Smooth muscle cell (in vitro differentiated cells): Measurements from ENCODE around the gene WDR41. TPM values are rescaled to one million over a fixed set of nuclear protein-coding genes. Genes with fewer than 3 reads are reported as not detected.

Experiments
- DNase-seq: peaks from one replicate; lab custom pipeline; 2025; ENCODE audit not compliant: unreplicated experiment; lab: John Stamatoyannopoulos, UW
- H2AFZ ChIP-seq: fragments of 200-600 bp; sonication (generic); 2 replicates; pipeline ENCODE4 v1.6.0; 2016; ENCODE audit warnings: antibody characterized with exemption, low read depth, mild to moderate bottlenecking
- H3F3A ChIP-seq: fragments of 200-600 bp; sonication (generic); 2 replicates; pipeline ENCODE4 v1.6.0; 2017; ENCODE audit warnings: antibody characterized with exemption, low read depth
- H3K27ac ChIP-seq: fragments of 200-600 bp; sonication (generic); 2 replicates; pipeline ENCODE4 v1.5.1; 2016; ENCODE audit warnings: low read depth, mild to moderate bottlenecking
- H3K27me3 ChIP-seq: fragments of 200-600 bp; sonication (generic); 2 replicates; pipeline ENCODE4 v1.6.1; 2016; ENCODE audit warnings: low read depth, mild to moderate bottlenecking
- H3K36me3 ChIP-seq: fragments of 200-600 bp; sonication (generic); 2 replicates; pipeline ENCODE4 v1.5.1; 2016; ENCODE audit warnings: low read depth
- H3K4me1 ChIP-seq: fragments of 200-600 bp; sonication (generic); 2 replicates; pipeline ENCODE4 v1.5.1; 2016; ENCODE audit warnings: low read depth
- H3K4me2 ChIP-seq: fragments of 200-600 bp; sonication (generic); 2 replicates; pipeline ENCODE4 v1.6.0; 2016; ENCODE audit warnings: mild to moderate bottlenecking
- H3K4me3 ChIP-seq: fragments of 200-600 bp; sonication (generic); 2 replicates; pipeline ENCODE4 v1.5.1; 2016; ENCODE audit warnings: mild to moderate bottlenecking
- H3K79me2 ChIP-seq: fragments of 200-600 bp; sonication (generic); 2 replicates; pipeline ENCODE4 v1.6.0; 2016; ENCODE audit warnings: low read depth, mild to moderate bottlenecking
- H3K9ac ChIP-seq: fragments of 200-600 bp; sonication (generic); 2 replicates; pipeline ENCODE4 v1.6.0; 2016; ENCODE audit warnings: low read depth
- H3K9me3 ChIP-seq: fragments of 200-600 bp; sonication (generic); replicated peaks from 2 replicates; pipeline ENCODE4 v1.5.1; 2016; ENCODE audit warnings: low read depth
- H4K20me1 ChIP-seq: fragments of 200-600 bp; sonication (generic); 2 replicates; pipeline ENCODE4 v1.6.0; 2016; ENCODE audit warnings: low read depth
- CTCF ChIP-seq: fragments of 200-600 bp; sonication (generic); IDR thresholded peaks from 2 replicates; pipeline ENCODE4 v1.5.1; 2017; ENCODE audit warnings: borderline replicate concordance, mild to moderate bottlenecking, antibody characterized with exemption; ENCODE audit not compliant: insufficient read depth, poor library complexity, severe bottlenecking
- WGBS: methylation state at CpG from one replicate; pipeline ENCODE4 v1.1.7; 2016; ENCODE audit warnings: low lambda C conversion rate; 5-methylcytosine and 5-hydroxymethylcytosine counted together
- polyA plus RNA-seq: library from polyadenylated mRNA; unstranded; fragments of >200 nt; fragmentation: Nextera tagmentation; extraction: Ambion mirVana; gene quantifications from 2 replicates; pipeline ENCODE4 v1.2.1, GENCODE V29; 2016
- total RNA-seq: library from RNA; depleted of rRNA; stranded (reverse); fragments of >200 nt; gene quantifications from 2 replicates; pipeline ENCODE4 v1.2.3, GENCODE V29; 2014

Gene WDR41
- total and polyA plus RNA-seq, 2 experiments from 2014 or later, result 75.9 to 115 TPM

GRCh38 chr5:77449277-77449676 is 42.8 kb downstream of the WDR41 start:
- Histone ChIP-seq H3K36me3 (peaks cover 21% of the 10 kb centered on the region), H3K27me3 (no peaks in the 10 kb centered on the region), H3F3A (no peaks in the 10 kb centered on the region), H3K27ac (no peak overlapping the region), H3K4me2 (no peak overlapping the region), H4K20me1 (peaks cover 21% of the 10 kb centered on the region), H3K4me1 (no peaks in the 10 kb centered on the region), H2AFZ (no peak overlapping the region), H3K4me3 (no peak overlapping the region), H3K9me3 (no peaks in the 10 kb centered on the region), H3K79me2 (peaks cover 5% of the 10 kb centered on the region), H3K9ac (no peak overlapping the region)
- WGBS, result 100% methylated on average over 1 of the region's 1 CpG
- no peak for TF ChIP-seq CTCF
- DNase-seq, result no peak

- H3K9me3 ChIP-seq, result no peaks in the 10 kb centered on the region
- no peak overlapping the region for H3K4me2 ChIP-seq
- no peak for TF ChIP-seq CTCF
- 100% methylated on average over 1 of the region's 1 CpG for WGBS
- H3K27me3 ChIP-seq, result no peaks in the 10 kb centered on the region
- H3K27ac ChIP-seq, result no peak overlapping the region
- no peak overlapping the region for H3K9ac ChIP-seq
- peaks cover 5% of the 10 kb centered on the region for H3K79me2 ChIP-seq
- DNase-seq, result no peak
- no peaks in the 10 kb centered on the region for H3F3A ChIP-seq
- peaks cover 22% of the 10 kb centered on the region for H4K20me1 ChIP-seq
- no peak overlapping the region for H3K4me3 ChIP-seq
- no peaks in the 10 kb centered on the region for H3K4me1 ChIP-seq
- H2AFZ ChIP-seq, result no peak overlapping the region
- peaks cover 21% of the 10 kb centered on the region for H3K36me3 ChIP-seq
These were observed 43.3 kb downstream of the WDR41 start for GRCh38 chr5:77448831-77449230.

- TF ChIP-seq CTCF, result no peak
- Histone ChIP-seq H3K4me3 (no peak overlapping the region), H3K4me2 (no peak overlapping the region), H3K36me3 (peaks cover 27% of the 10 kb centered on the region), H3K27me3 (no peaks in the 10 kb centered on the region), H3K4me1 (no peaks in the 10 kb centered on the region), H4K20me1 (peaks cover 35% of the 10 kb centered on the region), H3K9me3 (no peaks in the 10 kb centered on the region), H3K79me2 (peaks cover 5% of the 10 kb centered on the region), H3K27ac (no peak overlapping the region), H3F3A (no peaks in the 10 kb centered on the region), H3K9ac (no peak overlapping the region), H2AFZ (no peak overlapping the region)
- WGBS, result 97% methylated on average over 1 of the region's 1 CpG
- no peak for DNase-seq
These were observed 47.8 kb downstream of the WDR41 start for GRCh38 chr5:77444356-77444755.

- Histone ChIP-seq H3K27me3 (no peaks in the 10 kb centered on the region), H4K20me1 (peaks cover 35% of the 10 kb centered on the region), H3K79me2 (peaks cover 5% of the 10 kb centered on the region), H3K36me3 (peaks cover 23% of the 10 kb centered on the region), H3K4me2 (no peak overlapping the region), H3K9me3 (no peaks in the 10 kb centered on the region), H3K4me3 (no peak overlapping the region), H3F3A (no peaks in the 10 kb centered on the region), H3K27ac (no peak overlapping the region), H3K4me1 (no peaks in the 10 kb centered on the region), H2AFZ (no peak overlapping the region), H3K9ac (no peak overlapping the region)
- 92% methylated on average over 1 of the region's 1 CpG for WGBS
- DNase-seq, result no peak
- TF ChIP-seq CTCF, result no peak
These were observed 48.4 kb downstream of the WDR41 start for GRCh38 chr5:77443670-77444069.
